GM23248 (cell line): Measurements from ENCODE around the gene MAML2. TPM values are rescaled to one million over a fixed set of nuclear protein-coding genes. Genes with fewer than 3 reads are reported as not detected.

Source experiments
- DNase-seq: peaks from one replicate; pipeline ENCODE4 v3.0.0-alpha.2; 2015
- H2AFZ ChIP-seq: fragments of 200-600 bp; sonication (generic); 2 replicates; pipeline ENCODE4 v1.6.1; 2016; ENCODE audit warnings: antibody characterized with exemption
- H3F3A ChIP-seq: fragments of 200-600 bp; sonication (generic); 2 replicates; pipeline ENCODE4 v1.6.1; 2016; ENCODE audit warnings: mild to moderate bottlenecking, antibody characterized with exemption, mixed run types; ENCODE audit not compliant: insufficient read depth
- H3K27ac ChIP-seq: fragments of 200-600 bp; sonication (generic); 2 replicates; pipeline ENCODE4 v1.5.1; 2016; ENCODE audit warnings: mild to moderate bottlenecking
- H3K27me3 ChIP-seq: fragments of 200-600 bp; sonication (generic); replicated peaks from 2 replicates; pipeline ENCODE4 v1.6.1; 2016; ENCODE audit warnings: mild to moderate bottlenecking; ENCODE audit not compliant: insufficient read depth
- H3K36me3 ChIP-seq: fragments of 200-600 bp; sonication (generic); 2 replicates; pipeline ENCODE4 v1.6.1; 2016; ENCODE audit warnings: low read depth, mild to moderate bottlenecking
- H3K4me1 ChIP-seq: fragments of 200-600 bp; sonication (generic); 2 replicates; pipeline ENCODE4 v1.6.1; 2016; ENCODE audit warnings: mild to moderate bottlenecking; ENCODE audit not compliant: insufficient read depth
- H3K4me2 ChIP-seq: fragments of 200-600 bp; sonication (generic); one replicate; pipeline ENCODE4 v1.6.1; 2016; ENCODE audit warnings: mild to moderate bottlenecking; ENCODE audit not compliant: unreplicated experiment
- H3K4me3 ChIP-seq: fragments of 200-600 bp; sonication (generic); 2 replicates; pipeline ENCODE4 v1.5.1; 2016; ENCODE audit warnings: mild to moderate bottlenecking
- H3K79me2 ChIP-seq: fragments of 200-600 bp; sonication (generic); 2 replicates; pipeline ENCODE4 v1.6.1; 2016; ENCODE audit warnings: mild to moderate bottlenecking; ENCODE audit not compliant: insufficient read depth
- H3K9ac ChIP-seq: fragments of 200-600 bp; sonication (generic); 2 replicates; pipeline ENCODE4 v1.6.1; 2016; ENCODE audit warnings: mild to moderate bottlenecking
- H3K9me2 ChIP-seq: fragments of 200-600 bp; sonication (generic); 2 replicates; pipeline ENCODE4 v1.6.1; 2016; ENCODE audit warnings: mixed run types, mild to moderate bottlenecking, moderate library complexity; ENCODE audit not compliant: insufficient read depth
- H3K9me3 ChIP-seq: fragments of 200-600 bp; sonication (generic); one replicate; pipeline ENCODE4 v1.6.1; 2017; ENCODE audit warnings: low read depth
- H4K20me1 ChIP-seq: fragments of 200-600 bp; sonication (generic); 2 replicates; pipeline ENCODE4 v1.6.0; 2016; ENCODE audit not compliant: insufficient read depth
- EZH2 ChIP-seq: fragments of 200-600 bp; sonication (generic); IDR thresholded peaks from 2 replicates; pipeline ENCODE4 v1.6.1; 2018; ENCODE audit warnings: antibody characterized with exemption, mild to moderate bottlenecking; ENCODE audit not compliant: insufficient read depth, poor library complexity, severe bottlenecking
- EZH2phosphoT487 ChIP-seq: fragments of 200-600 bp; sonication (generic); IDR thresholded peaks from 2 replicates; pipeline ENCODE4 v1.6.1; 2018; ENCODE audit warnings: antibody characterized with exemption, moderate library complexity, mild to moderate bottlenecking, low read depth; ENCODE audit not compliant: insufficient read depth
- WGBS, 2 experiments: methylation state at CpG; one replicate each; pipeline ENCODE4 v1.1.6; 2015 to 2017; ENCODE audit warnings: low lambda C conversion rate in 2 of 2, low coverage in 1 of 2; ENCODE audit errors: missing lambda C conversion rate in 2 of 2; 5-methylcytosine and 5-hydroxymethylcytosine counted together
- in situ Hi-C: fragments of 300-500 bp; cut with MboI; formaldehyde crosslinking; loops from 2 replicates; pipeline ENCODE4 v1.15.0; 2020
- polyA plus RNA-seq: library from polyadenylated mRNA; unstranded; fragments of >200 nt; fragmentation: Nextera tagmentation; extraction: Ambion mirVana; gene quantifications from 2 replicates; pipeline ENCODE4 v1.2.1, GENCODE V29; 2016
- total RNA-seq: library from RNA; depleted of rRNA; stranded (reverse); fragments of >200 nt; shearing (Covaris generic); gene quantifications from 2 replicates; pipeline ENCODE4 v1.2.3, GENCODE V29; 2014

Gene MAML2
- total and polyA plus RNA-seq, 2 experiments from 2014 or later: 7.4 to 23.7 TPM

DNA sequence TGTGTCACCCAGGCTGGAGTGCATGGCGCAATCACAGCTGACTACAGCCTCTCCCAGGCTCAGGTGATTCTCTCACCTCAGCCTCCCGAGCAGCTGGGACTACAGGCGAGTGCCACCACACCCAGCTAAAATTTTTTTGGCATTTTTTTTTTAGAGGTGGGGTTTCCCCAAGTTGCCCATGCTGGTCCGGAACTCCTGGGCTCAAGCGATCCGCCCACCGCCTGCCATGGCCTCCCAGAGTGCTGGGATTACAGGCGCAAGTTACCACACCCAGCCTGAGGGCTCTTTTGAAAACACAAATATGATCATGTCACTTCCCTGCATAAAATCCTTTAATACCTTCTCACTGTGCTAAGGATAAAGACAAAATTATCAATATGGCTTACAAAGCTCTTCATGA lies 88.1 kb downstream of the MAML2 start:
- peaks cover 99% of the 10 kb centered on the region for H3K79me2 ChIP-seq

DNA sequence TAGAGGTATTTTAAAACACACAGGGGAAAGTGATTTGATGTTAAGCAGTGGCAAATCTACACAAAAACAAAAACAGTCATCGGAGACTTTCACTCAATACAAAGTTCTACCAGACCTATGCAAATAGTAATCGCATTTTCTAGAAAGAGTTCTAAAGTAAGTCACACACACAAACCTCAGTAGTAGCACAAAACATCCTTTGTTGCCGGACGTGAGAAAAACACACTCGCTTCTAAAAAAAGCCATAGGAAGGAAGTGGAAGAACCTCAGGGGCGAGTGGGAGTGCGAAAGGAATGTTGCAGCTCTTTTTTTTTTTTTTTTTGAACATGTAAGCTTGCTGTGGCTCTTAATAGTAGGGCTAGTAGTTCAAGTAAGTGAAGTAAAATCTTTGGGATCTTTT lies 88.9 kb downstream of the MAML2 start:
- WGBS, 2 experiments: 22 to 31% methylated on average over 7 of the region's 7 CpGs
- Histone ChIP-seq H3K4me1 (peaks cover 53% of the 10 kb centered on the region), H3K79me2 (peaks cover 100% of the 10 kb centered on the region), H3K4me2 (peak overlapping the region; percentile 52), H3K9me2 (no peaks in the 10 kb centered on the region), H2AFZ (no peak overlapping the region), H4K20me1 (no peaks in the 10 kb centered on the region), H3K9ac (peak overlapping the region; percentile 52; the same call in 1 of the 2 replicates), H3K9me3 (no peaks in the 10 kb centered on the region), H3K27me3 (no peaks in the 10 kb centered on the region), H3F3A (peaks cover 42% of the 10 kb centered on the region), H3K36me3 (no peaks in the 10 kb centered on the region), H3K4me3 (peak overlapping the region; percentile 51), H3K27ac (peak overlapping the region; percentile 42)
- peak; percentile 65 for DNase-seq
- in situ Hi-C loops: no loop called here
- TF ChIP-seq EZH2 (no peak), EZH2phosphoT487 (no peak)

More for the DNA sequence above, 88.1 kb downstream of the MAML2 start:
- Histone ChIP-seq H3K9me2 (no peaks in the 10 kb centered on the region), H3K9ac (peak overlapping the region; percentile 52; the same call in 1 of the 2 replicates), H3K36me3 (no peaks in the 10 kb centered on the region), H3K4me3 (no peak overlapping the region), H3K27ac (peak overlapping the region; percentile 42; the same call in 1 of the 2 replicates), H3K27me3 (no peaks in the 10 kb centered on the region), H3K9me3 (no peaks in the 10 kb centered on the region), H3K4me1 (peaks cover 60% of the 10 kb centered on the region), H3K4me2 (peak overlapping the region; percentile 52), H2AFZ (no peak overlapping the region), H4K20me1 (no peaks in the 10 kb centered on the region), H3F3A (peaks cover 50% of the 10 kb centered on the region)
- in situ Hi-C loops: no loop called here
- no peak for DNase-seq
- TF ChIP-seq EZH2phosphoT487 (no peak), EZH2 (no peak)
- WGBS, 2 experiments: 92 to 95% methylated on average over 8 of the region's 8 CpGs

GRCh38 chr11:96246718-96247552 lies 96.1 kb downstream of the MAML2 start:
- 17% methylated on average over 4 of the region's 4 CpGs for WGBS, 2 experiments
- H3F3A ChIP-seq: peaks cover 57% of the 10 kb centered on the region
- peak overlapping the region; percentile 53 for H3K9ac ChIP-seq
- peak; percentile 81 for DNase-seq
- H2AFZ ChIP-seq: no peak overlapping the region
- peak overlapping the region; percentile 72 for H3K27ac ChIP-seq
- H3K79me2 ChIP-seq: peaks cover 94% of the 10 kb centered on the region
- peak overlapping the region; percentile 34 for H3K4me2 ChIP-seq
- no peaks in the 10 kb centered on the region for H3K9me3 ChIP-seq
- no peak for TF ChIP-seq EZH2
- TF ChIP-seq EZH2phosphoT487: no peak
- no peaks in the 10 kb centered on the region for H4K20me1 ChIP-seq
- H3K9me2 ChIP-seq: no peaks in the 10 kb centered on the region
- peak overlapping the region; percentile 0; the same call in 1 of the 2 replicates for H3K4me3 ChIP-seq
- in situ Hi-C loops: no loop called here
- peaks cover 35% of the 10 kb centered on the region for H3K4me1 ChIP-seq
- no peaks in the 10 kb centered on the region for H3K27me3 ChIP-seq
- H3K36me3 ChIP-seq: no peaks in the 10 kb centered on the region

GRCh38 chr11:96242971-96243647 lies 99.9 kb downstream of the MAML2 start:
- H4K20me1 ChIP-seq: no peaks in the 10 kb centered on the region
- 0 to 2% methylated on average over 19 of the region's 19 CpGs for WGBS, 2 experiments

More at GRCh38 chr11:96242971-96243647, 99.9 kb downstream of the MAML2 start:
- Histone ChIP-seq H3K27me3 (no peaks in the 10 kb centered on the region), H3K79me2 (peaks cover 94% of the 10 kb centered on the region), H3K4me3 (peak overlapping the region; percentile 71), H3K9me3 (no peaks in the 10 kb centered on the region), H3K9me2 (no peaks in the 10 kb centered on the region), H3K36me3 (no peaks in the 10 kb centered on the region), H3F3A (peaks cover 77% of the 10 kb centered on the region), H3K27ac (peak overlapping the region; percentile 93), H3K4me1 (peaks cover 59% of the 10 kb centered on the region), H3K9ac (peak overlapping the region; percentile 82), H3K4me2 (peak overlapping the region; percentile 82), H2AFZ (peak overlapping the region; percentile 63)
- peak; percentile 98 for DNase-seq
- TF ChIP-seq EZH2phosphoT487 (no peak), EZH2 (no peak)
- in situ Hi-C loops: no loop called here
